Activated naive CD4-positive, alpha-beta T cell treated with anti-CD3 and anti-CD28 coated beads for 36 hours (primary cell): Measurements from ENCODE around the gene P2RY12. TPM values are rescaled to one million over a fixed set of nuclear protein-coding genes. Genes with fewer than 3 reads are reported as not detected.

Experiments used
- CTCF ChIA-PET: fragments of 350-600 bp; sonication (Branson Sonifier 250); formaldehyde crosslinking; loops from one replicate; lab custom pipeline; 2021; ENCODE audit warnings: antibody characterized with exemption; lab: Charles Lee
- DNase-seq: peaks from one replicate; pipeline ENCODE4 v3.0.0-alpha.2; 2020
- H3K27ac Mint-ChIP-seq: one replicate; pipeline ENCODE4 v1.8.0; 2021; ENCODE audit warnings: mild to moderate bottlenecking, mixed read lengths
- H3K27me3 Mint-ChIP-seq: one replicate; pipeline ENCODE4 v1.8.0; 2021; ENCODE audit warnings: low read depth, mixed read lengths
- H3K36me3 Mint-ChIP-seq: one replicate; pipeline ENCODE4 v1.8.0; 2021; ENCODE audit warnings: low read depth, mixed read lengths
- H3K4me1 Mint-ChIP-seq: one replicate; pipeline ENCODE4 v1.8.0; 2021; ENCODE audit warnings: low read depth, mixed read lengths
- H3K4me3 Mint-ChIP-seq: one replicate; pipeline ENCODE4 v1.8.0; 2021; ENCODE audit warnings: mild to moderate bottlenecking, moderate library complexity, mixed read lengths
- H3K9me3 Mint-ChIP-seq: one replicate; pipeline ENCODE4 v1.8.0; 2021; ENCODE audit warnings: mixed read lengths
- intact Hi-C: fragments of 100-400 bp; cut with micrococcal nuclease; formaldehyde crosslinking; loops from one replicate; pipeline ENCODE4 v1.15.1; 2023
- total RNA-seq, 2 experiments: library from RNA; stranded (reverse); gene quantifications; one replicate each; pipeline ENCODE4 v1.2.3, GENCODE V29; 2021

Gene P2RY12
- total RNA-seq, 2 experiments from 2014 or later: not detected

GRCh38 chr3:151328298-151328995 is 56.1 kb downstream of the P2RY12 start:
- peak; percentile 41 for DNase-seq
- no peaks in the 10 kb centered on the region for H3K36me3 Mint-ChIP-seq
- H3K27ac Mint-ChIP-seq: no peak overlapping the region

GRCh38 chr3:151327571-151328198 is 56.9 kb downstream of the P2RY12 start:
- H3K4me1 Mint-ChIP-seq: peaks cover 7% of the 10 kb centered on the region
- no peaks in the 10 kb centered on the region for H3K9me3 Mint-ChIP-seq
- H3K4me3 Mint-ChIP-seq: no peak overlapping the region
- intact Hi-C loops: loop anchor here (1.0 to 2.0 kb wide), 5 partner anchors 37 to 171 kb away; no protein-coding TSS in a partner anchor
- no peak overlapping the region for H3K27ac Mint-ChIP-seq
- no peak for DNase-seq
- peaks cover 4% of the 10 kb centered on the region for H3K27me3 Mint-ChIP-seq
- H3K36me3 Mint-ChIP-seq: no peaks in the 10 kb centered on the region
- CTCF ChIA-PET: interaction anchor here (0.6 to 4.5 kb wide), 21 partner anchors 11 to 1196 kb away, joined by 3 to 35 read pairs (median 4); partner anchors contain the start of gene GPR87

More at GRCh38 chr3:151328298-151328995, 56.1 kb downstream of the P2RY12 start:
- Mint-ChIP-seq H3K4me1 (peaks cover 7% of the 10 kb centered on the region), H3K27me3 (peaks cover 4% of the 10 kb centered on the region), H3K4me3 (no peak overlapping the region), H3K9me3 (no peaks in the 10 kb centered on the region)
- intact Hi-C loops: loop anchor here (2.0 kb wide), 1 partner anchor 172 kb away; no protein-coding TSS in a partner anchor
- CTCF ChIA-PET: interaction anchor here (0.6 to 4.5 kb wide), 18 partner anchors 12 to 510 kb away, joined by 3 to 35 read pairs (median 6); partner anchors contain the start of gene GPR87

GRCh38 chr3:151322511-151322910 is 62.0 kb downstream of the P2RY12 start:
- H3K9me3 Mint-ChIP-seq: no peaks in the 10 kb centered on the region
- H3K27me3 Mint-ChIP-seq: peaks cover 2% of the 10 kb centered on the region
- CTCF ChIA-PET: interaction anchor here (0.9 kb wide), 1 partner anchor 112 kb away, joined by 3 read pairs; no protein-coding TSS in a partner anchor
- no peak overlapping the region for H3K4me3 Mint-ChIP-seq
- no peak for DNase-seq
- no peaks in the 10 kb centered on the region for H3K36me3 Mint-ChIP-seq
- intact Hi-C loops: no loop called here
- peaks cover 2% of the 10 kb centered on the region for H3K4me1 Mint-ChIP-seq
- H3K27ac Mint-ChIP-seq: no peak overlapping the region

- Mint-ChIP-seq H3K4me3 (no peak overlapping the region), H3K36me3 (no peaks in the 10 kb centered on the region), H3K27me3 (peaks cover 2% of the 10 kb centered on the region), H3K4me1 (peaks cover 6% of the 10 kb centered on the region), H3K27ac (no peak overlapping the region), H3K9me3 (no peaks in the 10 kb centered on the region)
- CTCF ChIA-PET: interaction anchor here (0.9 to 1.4 kb wide), 3 partner anchors 14 to 113 kb away, joined by 3 read pairs; no protein-coding TSS in a partner anchor
- intact Hi-C loops: loop anchor here (2.0 kb wide), 1 partner anchor 17 kb away; no protein-coding TSS in a partner anchor
- no peak for DNase-seq
These were observed 63.0 kb downstream of the P2RY12 start for GRCh38 chr3:151321526-151321925.

GRCh38 chr3:151320131-151320530 is 64.4 kb downstream of the P2RY12 start:
- intact Hi-C loops: loop anchor here (2.0 kb wide), 1 partner anchor 15 kb away; no protein-coding TSS in a partner anchor
- Mint-ChIP-seq H3K4me1 (peaks cover 13% of the 10 kb centered on the region), H3K9me3 (no peaks in the 10 kb centered on the region), H3K27ac (no peak overlapping the region), H3K36me3 (no peaks in the 10 kb centered on the region), H3K4me3 (no peak overlapping the region), H3K27me3 (no peaks in the 10 kb centered on the region)
- CTCF ChIA-PET: interaction anchor here (1.1 to 1.6 kb wide), 3 partner anchors 13 to 180 kb away, joined by 3 read pairs; no protein-coding TSS in a partner anchor
- DNase-seq: no peak

- Mint-ChIP-seq H3K4me1 (peaks cover 13% of the 10 kb centered on the region), H3K27me3 (no peaks in the 10 kb centered on the region), H3K9me3 (no peaks in the 10 kb centered on the region), H3K4me3 (no peak overlapping the region), H3K36me3 (no peaks in the 10 kb centered on the region), H3K27ac (no peak overlapping the region)
- DNase-seq: no peak
- CTCF ChIA-PET: interaction anchor here (1.1 to 1.6 kb wide), 2 partner anchors 92 kb away, joined by 3 read pairs; no protein-coding TSS in a partner anchor
- intact Hi-C loops: loop anchor here (2.0 kb wide), 1 partner anchor 15 kb away; no protein-coding TSS in a partner anchor
These were observed 64.9 kb downstream of the P2RY12 start for GRCh38 chr3:151319628-151320027.

- Mint-ChIP-seq H3K4me1 (peaks cover 13% of the 10 kb centered on the region), H3K27ac (no peak overlapping the region), H3K27me3 (no peaks in the 10 kb centered on the region), H3K9me3 (no peaks in the 10 kb centered on the region), H3K36me3 (no peaks in the 10 kb centered on the region), H3K4me3 (no peak overlapping the region)
- intact Hi-C loops: no loop called here
- CTCF ChIA-PET: interaction anchor here (0.6 to 1.1 kb wide), 4 partner anchors 11 to 176 kb away, joined by 3 read pairs; no protein-coding TSS in a partner anchor
- no peak for DNase-seq
These were observed 65.6 kb downstream of the P2RY12 start for GRCh38 chr3:151318991-151319390.

GRCh38 chr3:151318313-151318712 is 66.2 kb downstream of the P2RY12 start:
- CTCF ChIA-PET: interaction anchor here (0.6 to 1.1 kb wide), 3 partner anchors 11 to 172 kb away, joined by 3 read pairs; no protein-coding TSS in a partner anchor
- H3K9me3 Mint-ChIP-seq: no peaks in the 10 kb centered on the region
- no peak overlapping the region for H3K27ac Mint-ChIP-seq
- intact Hi-C loops: no loop called here
- no peak for DNase-seq
- H3K4me3 Mint-ChIP-seq: no peak overlapping the region
- H3K36me3 Mint-ChIP-seq: no peaks in the 10 kb centered on the region
- H3K27me3 Mint-ChIP-seq: no peaks in the 10 kb centered on the region
- H3K4me1 Mint-ChIP-seq: peaks cover 13% of the 10 kb centered on the region

- peak; percentile 48 for DNase-seq
- intact Hi-C loops: loop anchor here (1.0 to 2.0 kb wide), 2 partner anchors 11 to 40 kb away; no protein-coding TSS in a partner anchor
These were observed 68.1 kb downstream of the P2RY12 start, which contains the start of gene GPR87 for GRCh38 chr3:151316267-151316991. Gene GPR87 (minus strand): TSS chr3:151316820. CDS start chr3:151300100, 16,720 bp downstream.

GRCh38 chr3:151315846-151316245 is 68.7 kb downstream of the P2RY12 start:
- peaks cover 12% of the 10 kb centered on the region for H3K4me1 Mint-ChIP-seq
- intact Hi-C loops: loop anchor here (1.0 to 2.0 kb wide), 2 partner anchors 11 to 39 kb away; no protein-coding TSS in a partner anchor
- CTCF ChIA-PET: interaction anchor here (0.6 to 1.5 kb wide), 2 partner anchors 11 to 598 kb away, joined by 3 to 4 read pairs; no protein-coding TSS in a partner anchor
- no peak for DNase-seq
- H3K27ac Mint-ChIP-seq: no peak overlapping the region
- no peaks in the 10 kb centered on the region for H3K9me3 Mint-ChIP-seq
- H3K36me3 Mint-ChIP-seq: no peaks in the 10 kb centered on the region
- H3K4me3 Mint-ChIP-seq: no peak overlapping the region
- no peaks in the 10 kb centered on the region for H3K27me3 Mint-ChIP-seq

More at GRCh38 chr3:151316267-151316991, 68.1 kb downstream of the P2RY12 start, which contains the start of gene GPR87:
- no peak within 1 kb of the TSS for H3K4me3 Mint-ChIP-seq
- no peak within 1 kb of the TSS for H3K27ac Mint-ChIP-seq
- CTCF ChIA-PET: interaction anchor here (0.6 to 1.5 kb wide), 3 partner anchors 11 to 599 kb away, joined by 3 to 4 read pairs (median 4); no protein-coding TSS in a partner anchor
- H3K27me3 Mint-ChIP-seq: no peaks in the 10 kb centered on the region
- H3K4me1 Mint-ChIP-seq: peaks cover 12% of the 10 kb centered on the region
- H3K9me3 Mint-ChIP-seq: no peaks in the 10 kb centered on the region
- no peaks in the 10 kb centered on the region for H3K36me3 Mint-ChIP-seq

GRCh38 chr3:151315136-151315535 is 69.4 kb downstream of the P2RY12 start:
- Mint-ChIP-seq H3K9me3 (no peaks in the 10 kb centered on the region), H3K27me3 (no peaks in the 10 kb centered on the region), H3K27ac (no peak overlapping the region), H3K4me3 (no peak overlapping the region), H3K4me1 (peaks cover 12% of the 10 kb centered on the region), H3K36me3 (no peaks in the 10 kb centered on the region)
- intact Hi-C loops: no loop called here
- CTCF ChIA-PET: no interaction called here
- no peak for DNase-seq
